Fibroblast of lung (primary cell): ENCODE results near the gene CTBP2. TPM values are rescaled to one million over a fixed set of nuclear protein-coding genes. Genes with fewer than 3 reads are reported as not detected.

Experiments used
- DNase-seq, 2 donors: peaks; one replicate each; pipeline versions ENCODE4 v3.0.0 to v3.0.0-alpha.2; 2010; ENCODE audit warnings: low read depth in 2 of 2
- H2AFZ ChIP-seq: 2 replicates; pipeline ENCODE4 v1.5.1; 2012; ENCODE audit warnings: low read length, control low read depth, inconsistent platforms
- H3K27ac ChIP-seq: 2 replicates; pipeline ENCODE4 v1.5.1; 2011; ENCODE audit warnings: low read length, control low read depth; ENCODE audit not compliant: insufficient read depth
- H3K27me3 ChIP-seq: 2 replicates; pipeline ENCODE4 v1.5.1; 2011; ENCODE audit warnings: mild to moderate bottlenecking, low read length; ENCODE audit not compliant: control insufficient read depth, insufficient read depth
- H3K36me3 ChIP-seq: 2 replicates; pipeline ENCODE4 v1.5.1; 2011; ENCODE audit warnings: low read length; ENCODE audit not compliant: control insufficient read depth, insufficient read depth
- H3K4me1 ChIP-seq: 2 replicates; pipeline ENCODE4 v1.5.1; 2011; ENCODE audit warnings: low read length; ENCODE audit not compliant: control insufficient read depth, insufficient read depth; ENCODE audit errors: extremely low read depth
- H3K4me2 ChIP-seq: 2 replicates; pipeline ENCODE4 v1.5.1; 2011; ENCODE audit warnings: low read length, control low read depth; ENCODE audit not compliant: insufficient read depth; ENCODE audit errors: extremely low read depth
- H3K4me3 ChIP-seq, 4 experiments: fragments of 200-600 bp in 1 of 4; sonication (generic) in 1 of 4; replicated peaks in 1 of 4; 2 replicates each; pipeline ENCODE4 v1.5.1; 2011 to 2016; ENCODE audit warnings: low read length in 4 of 4, low read depth in 3 of 4, mild to moderate bottlenecking in 3 of 4, control low read depth in 2 of 4, inconsistent platforms in 1 of 4, mixed read lengths in 1 of 4; ENCODE audit not compliant: insufficient read depth in 1 of 4; ENCODE audit errors: control extremely low read depth in 1 of 4
- H3K79me2 ChIP-seq: 2 replicates; pipeline ENCODE4 v1.5.1; 2012; ENCODE audit warnings: mild to moderate bottlenecking, low read length, inconsistent platforms; ENCODE audit not compliant: control insufficient read depth, insufficient read depth
- H3K9ac ChIP-seq: 2 replicates; pipeline ENCODE4 v1.5.1; 2011; ENCODE audit warnings: mild to moderate bottlenecking, low read length, control low read depth; ENCODE audit not compliant: insufficient read depth
- H3K9me3 ChIP-seq: 2 replicates; pipeline ENCODE4 v1.5.1; 2012; ENCODE audit warnings: low read depth, low read length; ENCODE audit not compliant: control insufficient read depth, insufficient read depth
- H4K20me1 ChIP-seq: 2 replicates; pipeline ENCODE4 v1.5.1; 2011; ENCODE audit warnings: low read length; ENCODE audit not compliant: control insufficient read depth, insufficient read depth; ENCODE audit errors: extremely low read depth
- CTCF ChIP-seq, 2 donors: IDR thresholded peaks in 1 of 2; conservative IDR thresholded peaks in 1 of 2; 1 replicate in 1 of 2; 2 replicates in 1 of 2; pipeline ENCODE4 v1.5.1; 2011 to 2012; ENCODE audit warnings: low read length in 2 of 2, control low read depth in 1 of 2, inconsistent platforms in 1 of 2, low read depth in 1 of 2, mild to moderate bottlenecking in 1 of 2
- EZH2 ChIP-seq: IDR thresholded peaks from 2 replicates; pipeline ENCODE4 v1.5.1; 2012; ENCODE audit warnings: low read length, control low read depth, mild to moderate bottlenecking; ENCODE audit errors: missing control alignments
- polyA plus RNA-seq, 2 donors: library from polyadenylated mRNA; depleted of rRNA in 1 of 2; stranded (reverse) in 1 of 2; unstranded in 1 of 2; fragments of >200 nt; gene quantifications; 2 replicates each; pipeline ENCODE4 v1.2.1, GENCODE V29; 2011 to 2012; ENCODE audit warnings: missing spikeins in 1 of 2
- total RNA-seq: library from RNA; depleted of rRNA; stranded (reverse); fragments of >200 nt; gene quantifications from 2 replicates; pipeline ENCODE4 v1.2.1, GENCODE V29; 2014

Gene CTBP2
- total and polyA plus RNA-seq, 2 donors (not counting 1 experiment from before 2014, with no cell fraction given) = 72.1 to 73.3 TPM

GRCh38 chr10:125112697-125113494, 47.5 kb downstream of the CTBP2 start:
- no peaks in the 10 kb centered on the region for H4K20me1 ChIP-seq
- no peak overlapping the region for H3K27ac ChIP-seq
- no peak overlapping the region for H2AFZ ChIP-seq
- H3K9ac ChIP-seq = no peak overlapping the region
- TF ChIP-seq CTCF (conservative IDR thresholded peaks at IDR 0.05 in 1 of 2, IDR thresholded peaks at IDR 0.05 in 1 of 2; ENCODE audit: low read depth in 1 of 2, low read length in 2 of 2) = no peak
- no peak for TF ChIP-seq EZH2
- no peaks in the 10 kb centered on the region for H3K9me3 ChIP-seq
- H3K36me3 ChIP-seq = peaks cover 12% of the 10 kb centered on the region
- H3K79me2 ChIP-seq = peaks cover 86% of the 10 kb centered on the region
- no peak overlapping the region for H3K4me3 ChIP-seq
- H3K27me3 ChIP-seq = no peaks in the 10 kb centered on the region
- peaks cover 3% of the 10 kb centered on the region for H3K4me1 ChIP-seq
- DNase-seq = no peak
- no peak overlapping the region for H3K4me2 ChIP-seq

- TF ChIP-seq EZH2 = no peak
- no peak for TF ChIP-seq CTCF (conservative IDR thresholded peaks at IDR 0.05 in 1 of 2, IDR thresholded peaks at IDR 0.05 in 1 of 2; ENCODE audit: low read depth in 1 of 2, low read length in 2 of 2)
- no peak overlapping the region for H3K27ac ChIP-seq
- no peak overlapping the region for H3K4me3 ChIP-seq
- DNase-seq = no peak
- H3K9ac ChIP-seq = no peak overlapping the region
- H3K79me2 ChIP-seq = peaks cover 87% of the 10 kb centered on the region
- no peaks in the 10 kb centered on the region for H3K9me3 ChIP-seq
- no peak overlapping the region for H2AFZ ChIP-seq
- no peaks in the 10 kb centered on the region for H3K27me3 ChIP-seq
- H4K20me1 ChIP-seq = no peaks in the 10 kb centered on the region
- peaks cover 3% of the 10 kb centered on the region for H3K4me1 ChIP-seq
- H3K4me2 ChIP-seq = no peak overlapping the region
- peaks cover 17% of the 10 kb centered on the region for H3K36me3 ChIP-seq
Observed at GRCh38 chr10:125111118-125111727, 49.1 kb downstream of the CTBP2 start.

GRCh38 chr10:125107965-125108580, 52.3 kb downstream of the CTBP2 start:
- peaks cover 6% of the 10 kb centered on the region for H3K4me1 ChIP-seq
- H3K79me2 ChIP-seq = peaks cover 92% of the 10 kb centered on the region
- H3K27ac ChIP-seq = no peak overlapping the region
- no peak overlapping the region for H2AFZ ChIP-seq
- H3K9ac ChIP-seq = no peak overlapping the region
- H3K9me3 ChIP-seq = no peaks in the 10 kb centered on the region
- H3K27me3 ChIP-seq = no peaks in the 10 kb centered on the region
- H3K36me3 ChIP-seq = peaks cover 14% of the 10 kb centered on the region
- no peak for DNase-seq
- no peaks in the 10 kb centered on the region for H4K20me1 ChIP-seq
- TF ChIP-seq CTCF (conservative IDR thresholded peaks at IDR 0.05 in 1 of 2, IDR thresholded peaks at IDR 0.05 in 1 of 2; ENCODE audit: low read depth in 1 of 2, low read length in 2 of 2) (no peak), EZH2 (no peak)
- no peak overlapping the region for H3K4me3 ChIP-seq
- H3K4me2 ChIP-seq = no peak overlapping the region
